Stimulated activated CD4-positive, alpha-beta T cell treated with anti-CD3 and anti-CD28 coated beads, TNF-alpha, amount 100 ng/mL, for 48 hours (primary cell): ENCODE results near the gene ANXA11.
"Not testable (repeated sequence)": the region's sequence is repeated elsewhere in the genome, so short reads cannot be mapped to it uniquely, and the experiment has no call there.

Experiments
- DNase-seq, 3 donors: peaks; one replicate each; pipeline ENCODE4 v3.0.0-alpha.2; 2020; ENCODE audit warnings: low read depth in 3 of 3

The ANXA11 gene

GRCh38 chr10:80146918-80147317 lies 58.4 kb downstream of the ANXA11 start:
- no peak for DNase-seq

GRCh38 chr10:80145406-80146308 lies 59.7 kb downstream of the ANXA11 start:
- not testable (repeated sequence) for DNase-seq

- DNase-seq: peak in 1 of 3 donors; percentile 18
Observed at GRCh38 chr10:80144696-80145131, 60.6 kb downstream of the ANXA11 start.

DNA sequence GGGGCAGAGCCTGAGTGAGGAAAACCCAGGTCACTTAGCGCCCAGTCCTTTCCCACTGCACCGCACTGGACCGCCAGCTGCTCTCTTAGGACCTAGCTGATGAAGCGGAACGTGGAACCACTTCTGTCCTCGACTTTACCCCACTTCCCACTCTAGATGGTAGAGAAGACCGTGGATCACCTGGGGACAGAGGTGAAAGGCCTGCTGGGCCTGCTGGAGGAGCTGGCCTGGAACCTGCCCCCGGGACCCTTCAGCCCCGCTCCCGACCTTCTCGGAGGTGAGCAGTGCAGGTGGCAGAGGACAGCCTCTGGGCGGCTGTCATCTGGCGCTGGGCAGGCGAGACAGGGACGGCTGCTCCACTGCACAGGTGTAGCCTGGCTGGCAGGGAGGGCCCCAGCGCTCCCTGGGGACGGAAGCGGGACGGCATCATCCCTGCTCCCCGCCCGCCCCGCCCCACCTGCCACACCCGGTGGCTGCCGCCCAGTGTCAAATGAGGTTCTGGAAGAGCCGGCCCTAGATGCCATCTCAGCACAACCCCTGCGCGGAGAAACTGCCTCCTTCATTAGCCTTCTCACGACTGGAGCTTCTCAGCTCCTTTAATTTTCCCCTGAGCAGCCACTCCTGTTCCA lies 61.2 kb downstream of the ANXA11 start:
- peak in 1 of 3 donors; percentile 26 for DNase-seq

DNA sequence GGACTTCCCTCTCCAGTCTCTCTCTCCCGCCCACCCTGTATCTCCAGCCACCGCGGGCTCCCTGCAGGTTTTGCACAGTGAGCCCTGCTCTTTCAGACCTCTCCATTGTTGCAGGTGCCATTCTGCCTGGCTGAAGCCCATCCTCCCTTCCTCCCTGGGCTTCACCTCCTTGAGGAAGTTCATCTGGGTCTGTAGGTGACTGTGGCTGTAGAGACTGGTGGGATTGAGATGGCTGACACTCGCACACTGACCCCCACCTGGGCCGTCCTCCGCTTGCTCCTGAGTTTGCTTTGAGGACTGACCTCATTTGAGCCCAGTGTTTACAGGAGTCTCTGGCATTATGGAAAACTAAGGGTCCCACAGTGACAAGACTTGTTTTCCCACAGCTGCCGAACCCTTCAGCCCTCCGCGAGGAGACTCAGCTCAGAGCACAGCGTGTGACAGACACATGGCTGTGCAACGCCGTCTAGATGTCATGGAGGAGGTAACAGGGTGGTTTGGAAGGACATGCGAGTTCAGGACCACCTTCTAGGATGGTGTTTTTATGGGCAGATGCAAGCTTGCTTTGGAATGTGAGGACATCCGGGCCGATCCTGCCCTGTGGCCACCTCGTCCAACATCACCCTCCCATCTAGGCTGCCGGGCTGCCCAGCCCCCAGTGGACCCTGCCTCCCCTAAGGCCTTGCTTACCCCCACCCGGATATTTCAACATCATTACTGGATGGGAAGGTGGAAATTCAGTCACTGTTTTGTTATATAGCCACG lies 63.5 kb downstream of the ANXA11 start:
- no peak for DNase-seq

- DNase-seq: no peak
Observed at GRCh38 chr10:80140251-80140650, 65.1 kb downstream of the ANXA11 start.

- DNase-seq: no peak
Observed at GRCh38 chr10:80139265-80139664, 66.1 kb downstream of the ANXA11 start.

DNA sequence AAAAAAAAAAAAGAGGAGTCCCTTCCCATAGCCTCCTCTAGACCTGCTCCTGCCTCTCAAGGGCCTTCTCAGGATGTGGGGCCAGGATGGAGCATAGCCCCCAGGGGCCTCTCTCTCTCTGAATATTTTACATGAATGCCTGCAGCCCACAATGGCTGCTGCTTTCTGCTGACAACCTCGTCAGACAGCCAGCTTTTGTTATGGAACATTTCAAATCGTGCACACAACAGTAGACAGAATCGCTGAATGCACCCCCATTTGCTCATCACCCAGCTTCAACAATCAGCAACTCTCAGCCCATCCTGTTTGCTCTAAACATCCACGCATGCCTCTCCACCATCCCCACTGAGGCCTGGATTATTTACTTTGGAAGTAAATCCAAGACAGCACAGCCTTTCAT lies 67.4 kb downstream of the ANXA11 start:
- no peak for DNase-seq

GRCh38 chr10:80137031-80137862 lies 68.1 kb downstream of the ANXA11 start:
- no peak for DNase-seq

DNA sequence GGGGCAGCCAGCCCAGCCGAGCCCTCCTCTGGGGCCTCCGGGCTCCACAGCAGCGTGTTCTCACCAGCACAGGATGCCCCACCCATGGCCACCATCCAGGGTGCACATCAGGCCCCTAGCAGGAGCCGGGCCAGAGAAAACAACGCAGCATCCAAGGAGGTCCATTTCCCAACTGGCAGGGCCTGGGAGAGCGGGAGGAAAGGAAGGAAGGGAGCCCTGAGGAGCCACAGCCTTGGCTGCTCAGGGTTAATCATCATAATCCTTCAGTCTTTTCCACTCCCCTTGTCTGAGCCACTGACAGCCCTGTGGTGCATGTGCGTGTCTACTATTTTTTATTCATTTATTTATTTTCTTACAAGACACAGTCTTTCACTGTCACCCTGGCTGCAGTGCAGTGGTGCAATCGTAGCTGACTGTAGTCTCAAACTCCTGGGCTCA lies 69.2 kb downstream of the ANXA11 start:
- no peak for DNase-seq

- not testable (repeated sequence) for DNase-seq
Observed at GRCh38 chr10:80133687-80134086, 71.7 kb downstream of the ANXA11 start.

- DNase-seq: no peak
Observed at GRCh38 chr10:80133206-80133605, 72.1 kb downstream of the ANXA11 start.

- DNase-seq: no peak
Observed at GRCh38 chr10:80132299-80133139, 72.8 kb downstream of the ANXA11 start, which contains the start of gene PLAC9. TSS of gene PLAC9 (plus strand) at chr10:80132730. CDS start at chr10:80132763, 33 bp downstream.

- DNase-seq: no peak
Observed at GRCh38 chr10:80131499-80131901, 73.8 kb downstream of the ANXA11 start.

DNA sequence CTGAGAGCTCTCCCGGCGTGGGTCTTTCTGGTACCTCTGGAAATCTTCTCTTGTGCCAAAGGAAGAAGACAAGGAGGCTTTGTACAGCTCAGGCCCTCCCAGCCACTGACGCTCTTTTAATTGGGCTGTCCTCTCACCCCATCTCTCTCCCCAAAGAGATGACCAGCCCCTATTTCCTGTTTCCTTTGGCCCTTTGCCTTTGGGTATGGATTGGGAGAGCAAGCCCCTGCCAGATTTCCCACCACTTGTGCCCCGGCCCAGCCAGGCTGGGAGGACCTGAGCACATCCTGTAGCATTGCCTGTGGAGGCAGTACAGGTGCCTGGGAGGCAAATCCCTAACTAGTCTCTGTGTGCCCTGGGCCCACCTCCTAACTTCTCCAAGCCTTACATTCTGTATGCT lies 78.5 kb downstream of the ANXA11 start:
- no peak for DNase-seq

DNA sequence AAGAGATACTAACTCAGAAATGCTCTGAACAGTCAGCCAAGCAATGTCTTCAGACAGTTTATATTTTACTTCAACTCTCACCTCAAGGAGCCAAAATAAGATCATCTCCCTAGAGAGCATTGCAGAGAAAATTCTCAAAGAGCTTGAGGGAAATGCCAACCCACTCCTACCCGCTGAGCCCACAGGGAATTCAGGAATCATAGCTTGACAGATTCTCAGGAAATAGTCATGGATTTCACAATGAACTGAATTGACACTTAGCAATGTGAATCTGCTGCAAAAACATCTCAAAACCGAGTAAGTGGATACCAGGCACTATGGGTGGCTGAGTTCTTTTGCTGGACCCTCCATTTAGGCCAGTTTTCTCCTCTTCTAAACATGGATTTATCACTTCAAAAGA lies 82.6 kb downstream of the ANXA11 start:
- no peak for DNase-seq

- no peak for DNase-seq
Observed at GRCh38 chr10:80122110-80122710, 83.1 kb downstream of the ANXA11 start.

- DNase-seq: no peak
Observed at GRCh38 chr10:80118669-80119068, 86.7 kb downstream of the ANXA11 start.

DNA sequence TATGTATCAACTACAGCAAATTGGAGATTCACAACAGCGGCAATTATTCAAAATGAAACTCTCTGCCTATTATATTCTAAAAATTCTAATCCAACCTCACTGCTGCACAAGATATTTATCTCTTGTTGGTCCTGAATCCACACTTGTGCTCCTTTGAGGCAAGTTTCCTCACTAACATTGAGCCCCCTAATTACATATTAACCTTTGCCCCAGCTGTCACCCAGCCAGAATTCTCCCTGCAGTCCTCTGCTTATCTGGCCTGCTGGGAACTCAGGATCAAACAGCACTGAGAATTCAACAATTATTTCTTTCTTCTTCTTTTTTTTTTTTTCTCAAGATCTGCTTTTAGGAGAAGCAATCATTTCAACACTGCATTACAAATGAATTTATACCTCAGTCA lies 94.4 kb downstream of the ANXA11 start:
- DNase-seq: no peak
